ENCODE results near the gene CBFA2T3.

Gene CBFA2T3

DNA sequence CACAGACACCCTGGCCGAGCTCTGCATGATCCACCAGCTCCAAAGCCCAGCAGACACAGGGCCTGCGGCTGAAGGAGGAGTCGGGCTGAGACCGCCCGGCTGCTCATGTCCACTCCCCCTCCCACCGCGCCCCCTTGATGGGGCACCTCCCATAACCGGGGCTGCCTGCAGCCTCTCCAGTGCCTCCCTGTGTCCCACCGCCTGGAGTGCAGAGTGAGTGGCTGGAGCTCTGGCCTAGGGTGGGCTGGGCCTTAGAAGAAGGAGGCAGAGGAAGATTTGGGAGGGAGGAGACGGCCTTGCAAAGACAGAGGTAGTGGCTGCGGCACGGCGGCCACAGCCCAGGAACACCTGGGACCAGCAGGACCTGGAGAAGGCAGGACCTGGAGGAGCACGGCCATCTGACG is 4.0 kb downstream of the CBFA2T3 start:
- no peak for DNase-seq (ENCODE audit: low read depth)
- no peak overlapping the region for H3K4me3 ChIP-seq (ENCODE audit: low read depth, low read length)
- TF ChIP-seq, protein P1, sequence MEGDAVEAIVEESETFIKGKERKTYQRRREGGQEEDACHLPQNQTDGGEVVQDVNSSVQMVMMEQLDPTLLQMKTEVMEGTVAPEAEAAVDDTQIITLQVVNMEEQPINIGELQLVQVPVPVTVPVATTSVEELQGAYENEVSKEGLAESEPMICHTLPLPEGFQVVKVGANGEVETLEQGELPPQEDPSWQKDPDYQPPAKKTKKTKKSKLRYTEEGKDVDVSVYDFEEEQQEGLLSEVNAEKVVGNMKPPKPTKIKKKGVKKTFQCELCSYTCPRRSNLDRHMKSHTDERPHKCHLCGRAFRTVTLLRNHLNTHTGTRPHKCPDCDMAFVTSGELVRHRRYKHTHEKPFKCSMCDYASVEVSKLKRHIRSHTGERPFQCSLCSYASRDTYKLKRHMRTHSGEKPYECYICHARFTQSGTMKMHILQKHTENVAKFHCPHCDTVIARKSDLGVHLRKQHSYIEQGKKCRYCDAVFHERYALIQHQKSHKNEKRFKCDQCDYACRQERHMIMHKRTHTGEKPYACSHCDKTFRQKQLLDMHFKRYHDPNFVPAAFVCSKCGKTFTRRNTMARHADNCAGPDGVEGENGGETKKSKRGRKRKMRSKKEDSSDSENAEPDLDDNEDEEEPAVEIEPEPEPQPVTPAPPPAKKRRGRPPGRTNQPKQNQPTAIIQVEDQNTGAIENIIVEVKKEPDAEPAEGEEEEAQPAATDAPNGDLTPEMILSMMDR (IDR thresholded peaks at IDR 0.05; ENCODE audit: control insufficient read depth, extremely low read depth, insufficient read depth): no peak

DNA sequence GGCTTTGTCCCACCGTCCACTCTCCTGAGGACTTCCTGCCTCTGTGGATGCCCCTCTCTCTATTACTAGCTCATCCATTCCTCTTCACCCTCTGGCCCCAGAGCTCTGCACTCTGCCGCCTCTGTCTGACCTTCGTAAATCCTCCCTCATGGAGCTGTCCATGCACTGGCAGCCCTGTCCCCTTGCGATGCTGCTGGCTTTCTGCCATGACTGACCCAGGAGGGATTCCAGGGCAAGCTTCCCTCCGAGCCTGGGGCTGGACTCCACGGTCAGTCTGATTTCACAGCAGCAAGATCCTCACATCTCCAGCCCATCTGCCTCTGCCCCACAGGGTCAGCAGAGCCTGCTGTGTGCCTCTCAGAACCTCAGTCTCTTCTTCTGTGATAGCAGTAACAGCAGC is 4.7 kb downstream of the CBFA2T3 start:
- no peak for DNase-seq (ENCODE audit: low read depth)
- H3K4me3 ChIP-seq (ENCODE audit: low read depth, low read length): no peak overlapping the region
- TF ChIP-seq, protein P1 (IDR thresholded peaks at IDR 0.05; ENCODE audit: control insufficient read depth, extremely low read depth, insufficient read depth): no peak

DNA sequence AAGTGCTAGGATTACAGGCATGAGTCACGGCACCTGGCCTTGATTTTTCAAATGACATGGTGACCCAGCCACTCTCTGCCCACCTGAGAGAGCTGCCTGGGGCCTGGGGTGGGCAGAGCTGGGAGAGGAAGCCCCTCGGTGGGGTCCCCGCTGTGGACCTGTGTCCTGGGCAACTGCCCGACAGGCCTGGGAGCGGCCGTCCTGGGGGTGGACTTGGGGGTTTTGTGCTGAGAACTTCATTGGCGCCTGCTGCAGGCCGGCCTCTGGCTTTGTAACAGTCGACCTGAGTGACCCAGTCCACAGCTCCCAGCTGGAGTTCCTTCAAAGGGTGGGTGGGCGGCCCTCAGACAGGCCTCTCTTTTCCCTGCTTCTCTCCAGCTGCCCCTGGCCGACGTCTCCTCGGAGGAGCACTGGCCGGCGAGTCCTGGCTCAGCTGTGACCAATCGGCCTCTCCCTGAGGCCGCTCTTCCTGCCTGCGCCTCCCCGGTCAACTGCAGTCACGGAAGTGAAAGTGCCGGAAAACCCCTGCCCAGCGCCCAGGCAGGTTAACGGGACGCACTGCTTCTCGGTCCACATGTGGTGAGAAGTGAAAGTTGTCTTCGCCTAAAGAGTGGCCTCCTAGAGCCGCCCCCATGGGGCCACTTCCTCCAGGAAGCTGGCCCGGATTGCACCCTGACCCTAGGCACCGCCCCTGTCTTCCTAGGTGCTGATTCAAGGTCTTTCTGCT is 5.5 kb downstream of the CBFA2T3 start:
- TF ChIP-seq, protein P1 (IDR thresholded peaks at IDR 0.05; ENCODE audit: control insufficient read depth, extremely low read depth, insufficient read depth): no peak
- H3K4me3 ChIP-seq (ENCODE audit: low read depth, low read length): no peak overlapping the region
- DNase-seq (ENCODE audit: low read depth): no peak

DNA sequence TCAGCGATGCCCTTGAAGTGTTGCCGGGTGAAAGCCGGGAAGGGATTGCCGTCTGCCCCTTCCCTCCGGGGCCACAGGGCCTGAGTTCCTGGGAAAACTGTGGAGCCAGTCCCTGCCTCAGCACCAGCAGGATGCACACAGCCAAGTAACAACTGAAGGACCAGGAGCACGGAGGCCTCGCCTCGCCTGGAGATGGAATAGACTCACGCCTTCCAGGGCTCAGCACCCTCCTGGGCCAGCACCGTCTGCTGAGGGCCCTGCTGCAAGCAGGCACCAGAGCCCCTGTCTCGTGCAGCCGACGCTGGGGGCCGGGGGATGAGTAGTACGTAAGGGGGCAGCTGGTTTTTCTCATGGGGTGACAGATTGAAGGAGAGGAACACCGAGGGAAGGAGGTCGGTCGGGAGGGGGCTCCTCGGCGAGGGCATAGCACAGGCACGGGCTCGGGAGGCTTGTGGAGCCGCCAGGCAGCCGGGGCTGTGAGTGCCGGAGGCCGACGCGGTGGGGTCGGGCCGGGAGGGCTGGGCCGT is 6.4 kb downstream of the CBFA2T3 start:
- TF ChIP-seq, protein P1 (IDR thresholded peaks at IDR 0.05; ENCODE audit: control insufficient read depth, extremely low read depth, insufficient read depth): no peak
- DNase-seq (ENCODE audit: low read depth): no peak
- no peak overlapping the region for H3K4me3 ChIP-seq (ENCODE audit: low read depth, low read length)

DNA sequence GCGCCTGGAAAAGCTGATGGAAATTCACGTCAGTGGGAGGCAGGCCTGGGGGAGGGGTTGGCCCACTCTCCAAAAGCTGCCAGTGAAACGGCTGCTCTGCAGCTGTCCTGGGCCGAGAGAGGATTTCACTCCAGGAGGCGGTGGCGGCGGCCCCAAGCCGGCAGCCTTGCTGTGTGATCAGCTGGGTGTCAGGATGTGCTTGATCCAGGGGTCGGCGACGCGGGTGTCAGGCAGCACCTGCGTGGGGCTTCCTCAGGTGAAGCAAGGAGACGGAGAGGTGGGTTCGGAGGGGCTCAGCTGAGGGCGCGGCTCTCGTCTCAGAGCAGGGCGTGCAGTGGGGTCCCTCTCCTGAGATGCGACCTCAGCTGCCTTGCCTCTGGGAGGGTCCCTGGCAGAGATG is 7.0 kb downstream of the CBFA2T3 start:
- no peak overlapping the region for H3K4me3 ChIP-seq (ENCODE audit: low read depth, low read length)
- TF ChIP-seq, protein P1 (IDR thresholded peaks at IDR 0.05; ENCODE audit: control insufficient read depth, extremely low read depth, insufficient read depth): no peak
- DNase-seq (ENCODE audit: low read depth): no peak

DNA sequence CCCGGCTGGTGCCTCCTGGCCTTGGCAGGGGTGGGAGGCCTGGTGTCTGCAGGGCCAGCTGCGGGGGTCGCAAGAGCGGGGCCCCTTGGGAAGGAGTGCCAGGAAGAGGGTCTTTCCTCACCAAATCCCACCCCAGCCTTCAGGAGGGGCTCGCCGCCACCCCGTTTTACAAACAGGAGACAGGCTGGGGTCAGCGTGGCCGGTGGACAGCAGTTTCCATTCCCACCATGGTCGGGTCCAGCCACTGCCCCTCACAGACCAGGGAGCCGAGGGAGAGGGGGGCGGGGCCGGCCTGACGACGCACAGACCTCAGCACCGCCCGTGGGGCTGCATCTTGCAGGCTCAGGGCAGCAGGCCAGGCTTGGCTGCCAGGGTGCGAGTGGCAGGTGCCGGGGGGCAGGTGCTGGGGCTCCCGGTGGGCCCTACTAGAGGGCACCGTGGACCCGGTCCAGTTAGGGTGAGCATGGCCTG is 7.6 kb downstream of the CBFA2T3 start:
- no peak overlapping the region for H3K4me3 ChIP-seq (ENCODE audit: low read depth, low read length)
- DNase-seq (ENCODE audit: low read depth): no peak
- TF ChIP-seq, protein P1 (IDR thresholded peaks at IDR 0.05; ENCODE audit: control insufficient read depth, extremely low read depth, insufficient read depth): no peak

Data from LNCaP clone FGC (cell line).